RCC 7860 (cell line): ENCODE data around the gene TUBA4B.
"Not testable (repeated sequence)": the region's sequence is repeated elsewhere in the genome, so short reads cannot be mapped to it uniquely, and the experiment has no call there.

Experiments
- DNase-seq: peaks from one replicate; pipeline ENCODE4 v3.0.0-alpha.2; 2015; ENCODE audit warnings: low spot score
- FAIRE-seq: peaks from 2 replicates; lab custom pipeline; 2012; peaks lifted over from hg19 to GRCh38; lab: Jason Lieb, UNC

TUBA4B gene

GRCh38 chr2:219272995-219273394 lies 20.0 kb downstream of the TUBA4B start:
- peak; percentile 94 for FAIRE-seq
- DNase-seq: peak; percentile 89

GRCh38 chr2:219273937-219274336 lies 20.9 kb downstream of the TUBA4B start:
- peak; percentile 90 for FAIRE-seq

GRCh38 chr2:219274361-219274921 lies 21.4 kb downstream of the TUBA4B start:
- DNase-seq: peak; percentile 95
- FAIRE-seq: peak; percentile 94

More at GRCh38 chr2:219273937-219274336, 20.9 kb downstream of the TUBA4B start:
- peak; percentile 97 for DNase-seq

GRCh38 chr2:219277703-219278654 lies 24.9 kb downstream of the TUBA4B start:
- FAIRE-seq: peak; percentile 63

GRCh38 chr2:219278655-219279150 lies 25.7 kb downstream of the TUBA4B start:
- FAIRE-seq: peak; percentile 94
- no peak for DNase-seq

More at GRCh38 chr2:219277703-219278654, 24.9 kb downstream of the TUBA4B start:
- DNase-seq: peak; percentile 69

GRCh38 chr2:219279151-219279915 lies 26.3 kb downstream of the TUBA4B start, which contains the start of gene DNAJB2:
TSS of gene DNAJB2 (plus strand) at chr2:219279366. CDS start at chr2:219279834, 468 bp downstream.
- FAIRE-seq: no peak
- DNase-seq: peak; percentile 99

- DNase-seq: no peak
- no peak for FAIRE-seq
These were observed 27.0 kb downstream of the TUBA4B start for GRCh38 chr2:219279916-219280516.

GRCh38 chr2:219280651-219281050 lies 27.6 kb downstream of the TUBA4B start:
- FAIRE-seq (no peak), DNase-seq (no peak)

- DNase-seq (no peak), FAIRE-seq (no peak)
These were observed 28.5 kb downstream of the TUBA4B start for GRCh38 chr2:219281588-219281987.

GRCh38 chr2:219282375-219282774 lies 29.3 kb downstream of the TUBA4B start:
- DNase-seq: no peak
- FAIRE-seq: no peak

GRCh38 chr2:219282943-219283581 lies 30.0 kb downstream of the TUBA4B start:
- FAIRE-seq: no peak
- no peak for DNase-seq

- no peak for FAIRE-seq
- DNase-seq: no peak
These were observed 31.7 kb downstream of the TUBA4B start for GRCh38 chr2:219284501-219285372.

GRCh38 chr2:219285373-219285735 lies 32.3 kb downstream of the TUBA4B start:
- FAIRE-seq: no peak
- DNase-seq: no peak

GRCh38 chr2:219285894-219286425 lies 32.9 kb downstream of the TUBA4B start:
- no peak for DNase-seq
- no peak for FAIRE-seq

- no peak for DNase-seq
These were observed 33.5 kb downstream of the TUBA4B start for GRCh38 chr2:219286436-219287115.

GRCh38 chr2:219287116-219287440 lies 34.0 kb downstream of the TUBA4B start:
- not testable (repeated sequence) for FAIRE-seq, DNase-seq

More at GRCh38 chr2:219286436-219287115, 33.5 kb downstream of the TUBA4B start:
- FAIRE-seq: no peak

GRCh38 chr2:219287580-219288265 lies 34.7 kb downstream of the TUBA4B start:
- FAIRE-seq: no peak
- DNase-seq: no peak

GRCh38 chr2:219289195-219289536 lies 36.1 kb downstream of the TUBA4B start:
- no peak for DNase-seq
- no peak for FAIRE-seq
